SK-N-SH (cell line): ENCODE measurements around the gene RPA3. TPM values are rescaled to one million over a fixed set of nuclear protein-coding genes. Genes with fewer than 3 reads are reported as not detected.
"Not testable (repeated sequence)": the region's sequence is repeated elsewhere in the genome, so short reads cannot be mapped to it uniquely, and the experiment has no call there.

Source experiments
- CTCF ChIA-PET: fragments of 300-600, 350-600 bp; formaldehyde crosslinking; extraction: SDS; loops from one replicate; lab custom pipeline; 2021; lab: Yijun Ruan, JAX
- POLR2A ChIA-PET: fragments of 350-600 bp; sonication (Branson Sonifier 250); formaldehyde crosslinking; extraction: SDS; loops from one replicate; lab custom pipeline; 2020; ENCODE audit warnings: antibody characterized with exemption, inconsistent platforms; lab: Yijun Ruan, JAX
- DNase-seq: peaks from one replicate; pipeline ENCODE4 v3.0.0; 2012
- H2AFZ ChIP-seq: fragments of 200-600 bp; sonication (generic); 2 replicates; pipeline ENCODE4 v1.8.1; 2016; ENCODE audit warnings: antibody characterized with exemption, mild to moderate bottlenecking, low read depth
- H3F3A ChIP-seq: fragments of 200-600 bp; sonication (generic); replicated peaks from 2 replicates; pipeline ENCODE3; 2016; ENCODE audit warnings: antibody characterized with exemption, mild to moderate bottlenecking; ENCODE audit not compliant: insufficient read depth
- H3K27ac ChIP-seq, 2 experiments: fragments of 200-500 bp in 1 of 2; fragments of 200-600 bp in 1 of 2; sonication (Bioruptor generic) in 1 of 2; sonication (generic), shearing (Covaris generic) in 1 of 2; 2 replicates each; pipeline versions ENCODE4 v1.5.1 to v1.6.1; 2014 to 2016; ENCODE audit warnings: low read depth in 2 of 2, inconsistent platforms in 1 of 2, low read length in 1 of 2, mild to moderate bottlenecking in 1 of 2, mixed read lengths in 1 of 2
- H3K27me3 ChIP-seq: fragments of 200-600 bp; sonication (generic), shearing (Covaris generic); 2 replicates; pipeline ENCODE4 v1.6.1; 2016; ENCODE audit warnings: mixed run types; ENCODE audit not compliant: insufficient read depth
- H3K36me3 ChIP-seq, 2 experiments: fragments of 200-500 bp in 1 of 2; fragments of 200-600 bp in 1 of 2; sonication (Bioruptor generic) in 1 of 2; sonication (generic) in 1 of 2; replicated peaks in 1 of 2; 2 replicates each; pipeline versions ENCODE3 to v1.5.1; 2014 to 2016; ENCODE audit warnings: low read length in 1 of 2, mild to moderate bottlenecking in 1 of 2; ENCODE audit not compliant: insufficient read depth in 2 of 2, control insufficient read depth in 1 of 2
- H3K4me1 ChIP-seq, 2 experiments: fragments of 200-500 bp in 1 of 2; fragments of 200-600 bp in 1 of 2; sonication (Bioruptor generic) in 1 of 2; sonication (generic), shearing (Covaris generic) in 1 of 2; 2 replicates each; pipeline versions ENCODE4 v1.5.1 to v1.6.1; 2014 to 2016; ENCODE audit warnings: low read depth in 1 of 2, low read length in 1 of 2, mixed run types in 1 of 2; ENCODE audit not compliant: insufficient read depth in 2 of 2, control insufficient read depth in 1 of 2
- H3K4me2 ChIP-seq: fragments of 200-600 bp; sonication (generic), shearing (Covaris generic); 2 replicates; pipeline ENCODE4 v1.6.1; 2017; ENCODE audit warnings: mixed run types
- H3K4me3 ChIP-seq, 2 experiments: fragments of 200-500 bp in 1 of 2; fragments of 200-600 bp in 1 of 2; sonication (Bioruptor generic) in 1 of 2; sonication (generic), shearing (Covaris generic) in 1 of 2; 2 replicates each; pipeline versions ENCODE4 v1.5.1 to v1.8.1; 2014 to 2016; ENCODE audit warnings: low read depth in 2 of 2, inconsistent platforms in 1 of 2, low read length in 1 of 2, mild to moderate bottlenecking in 1 of 2, mixed read lengths in 1 of 2, moderate library complexity in 1 of 2
- H3K79me2 ChIP-seq: fragments of 200-600 bp; sonication (generic); 2 replicates; pipeline ENCODE4 v1.8.1; 2017; ENCODE audit warnings: mild to moderate bottlenecking; ENCODE audit not compliant: insufficient read depth
- H3K9ac ChIP-seq: fragments of 200-600 bp; sonication (generic); 2 replicates; pipeline ENCODE4 v1.6.1; 2017; ENCODE audit warnings: mixed run types
- H3K9me2 ChIP-seq: fragments of 200-600 bp; sonication (generic); 2 replicates; pipeline ENCODE4 v1.6.1; 2017; ENCODE audit warnings: mixed run types
- H3K9me3 ChIP-seq: fragments of 200-600 bp; sonication (generic); 2 replicates; pipeline ENCODE4 v1.6.1; 2017; ENCODE audit warnings: mixed run types, mild to moderate bottlenecking, moderate library complexity
- H4K20me1 ChIP-seq: fragments of 200-600 bp; sonication (generic); 2 replicates; pipeline ENCODE4 v1.6.1; 2017; ENCODE audit warnings: mild to moderate bottlenecking, mixed run types; ENCODE audit not compliant: insufficient read depth
- CTCF ChIP-seq: fragments of 200-600 bp; sonication (generic); IDR thresholded peaks from 2 replicates; pipeline ENCODE4 v1.6.1; 2017; ENCODE audit warnings: antibody characterized with exemption, mild to moderate bottlenecking, moderate library complexity
- EZH2phosphoT487 ChIP-seq: fragments of 200-600 bp; sonication (generic); IDR thresholded peaks from 2 replicates; pipeline ENCODE4 v1.6.1; 2017; ENCODE audit warnings: low read depth, mixed run types, mild to moderate bottlenecking, antibody characterized with exemption, moderate library complexity, borderline replicate concordance
- FOSL2 ChIP-seq: IDR thresholded peaks from 2 replicates; pipeline ENCODE4 v1.4.0; 2012; ENCODE audit warnings: low read depth, mild to moderate bottlenecking, moderate library complexity, borderline replicate concordance
- FOXJ3 ChIP-seq: sonication (generic); formaldehyde crosslinking; IDR thresholded peaks from 2 replicates; pipeline ENCODE4 v1.5.1; 2020; ENCODE audit warnings: mild to moderate bottlenecking, missing genetic modification reagents
- GABPA ChIP-seq: IDR thresholded peaks from 2 replicates; pipeline ENCODE4 v1.4.0; 2012; ENCODE audit warnings: low read depth, mild to moderate bottlenecking
- GATA2 ChIP-seq: sonication (generic); formaldehyde crosslinking; IDR thresholded peaks from 2 replicates; pipeline ENCODE4 v1.5.0; 2020; ENCODE audit warnings: mild to moderate bottlenecking, missing genetic modification reagents
- MEF2A ChIP-seq: IDR thresholded peaks from 2 replicates; pipeline ENCODE4 v1.4.0; 2012; ENCODE audit warnings: low read depth, borderline replicate concordance
- RAD21 ChIP-seq: IDR thresholded peaks from 2 replicates; pipeline ENCODE4 v1.6.1; 2012; ENCODE audit warnings: mild to moderate bottlenecking, low read length
- RFX5 ChIP-seq: IDR thresholded peaks from 2 replicates; pipeline ENCODE4 v1.6.1; 2012; ENCODE audit warnings: mild to moderate bottlenecking, improper control_type of control experiment, low read length
- SMC3 ChIP-seq: IDR thresholded peaks from 2 replicates; pipeline ENCODE4 v1.6.1; 2012; ENCODE audit warnings: low read depth, low read length, improper control_type of control experiment
- YY1 ChIP-seq: IDR thresholded peaks from 2 replicates; pipeline ENCODE4 v1.4.0; 2012; ENCODE audit warnings: low read depth, mild to moderate bottlenecking
- WGBS: methylation state at CpG from one replicate; pipeline ENCODE4 v1.1.6; 2017; ENCODE audit warnings: low lambda C conversion rate; 5-methylcytosine and 5-hydroxymethylcytosine counted together
- polyA plus RNA-seq, 3 experiments: library from polyadenylated mRNA; depleted of rRNA; stranded (reverse); fragments of >200 nt; gene quantifications; 2 replicates each; pipeline ENCODE4 v1.2.3, GENCODE V29; 2012
- TF ChIP-seq, protein P1 (sequence below): IDR thresholded peaks from 2 replicates; pipeline ENCODE4 v1.4.0; 2012; ENCODE audit warnings: low read depth, borderline replicate concordance
- TF ChIP-seq, protein P2 (sequence below): fragments of 150-350 bp; IDR thresholded peaks from 2 replicates; pipeline ENCODE4 v1.6.1; 2017; ENCODE audit warnings: antibody characterized with exemption, low read length, low read depth, borderline replicate concordance

Gene RPA3
- polyA plus RNA-seq, 1 of the 3 experiments (the other 2 are of a cell fraction), result 39.0 TPM

- H2AFZ ChIP-seq, result no peak overlapping the region
- peaks cover 0 to 3% of the 10 kb centered on the region in 2 experiments; a peak in 2 of 4 replicates for H3K4me1 ChIP-seq
- H3K9me3 ChIP-seq, result peaks cover 5% of the 10 kb centered on the region; the same call in 1 of the 2 replicates
- CTCF ChIA-PET, result interaction anchor here (1.1 to 2.2 kb wide), 6 partner anchors 9 to 749 kb away, joined by 3 to 12 read pairs (median 4); no protein-coding TSS in a partner anchor
- no peaks in the 10 kb centered on the region for H3K36me3 ChIP-seq
- no peaks in the 10 kb centered on the region for H3K27me3 ChIP-seq
- no peaks in the 10 kb centered on the region for H4K20me1 ChIP-seq
- 0 out of 2 replicates have a peak, but pooled peaks cover 7% of the 10 kb centered on the region for H3K79me2 ChIP-seq
- H3K27ac ChIP-seq, result peak overlapping the region in 1 of 2 experiments; percentile 31; a peak in 1 of 4 replicates
- H3K9me2 ChIP-seq, result no peaks in the 10 kb centered on the region
- H3K4me2 ChIP-seq, result no peak overlapping the region
- TF ChIP-seq, protein P1, sequence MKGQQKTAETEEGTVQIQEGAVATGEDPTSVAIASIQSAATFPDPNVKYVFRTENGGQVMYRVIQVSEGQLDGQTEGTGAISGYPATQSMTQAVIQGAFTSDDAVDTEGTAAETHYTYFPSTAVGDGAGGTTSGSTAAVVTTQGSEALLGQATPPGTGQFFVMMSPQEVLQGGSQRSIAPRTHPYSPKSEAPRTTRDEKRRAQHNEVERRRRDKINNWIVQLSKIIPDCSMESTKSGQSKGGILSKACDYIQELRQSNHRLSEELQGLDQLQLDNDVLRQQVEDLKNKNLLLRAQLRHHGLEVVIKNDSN, result no peak
- TF ChIP-seq SMC3 (peak; percentile 41), FOXJ3 (CRISPR knock-in tag) (no peak), GABPA (no peak), RAD21 (peak; percentile 72), EZH2phosphoT487 (no peak), GATA2 (CRISPR knock-in tag) (no peak), MEF2A (no peak), FOSL2 (no peak), CTCF (peak; percentile 58), YY1 (peak; percentile 71; the same call in 1 of the 2 replicates), RFX5 (no peak)
- TF ChIP-seq, protein P2, sequence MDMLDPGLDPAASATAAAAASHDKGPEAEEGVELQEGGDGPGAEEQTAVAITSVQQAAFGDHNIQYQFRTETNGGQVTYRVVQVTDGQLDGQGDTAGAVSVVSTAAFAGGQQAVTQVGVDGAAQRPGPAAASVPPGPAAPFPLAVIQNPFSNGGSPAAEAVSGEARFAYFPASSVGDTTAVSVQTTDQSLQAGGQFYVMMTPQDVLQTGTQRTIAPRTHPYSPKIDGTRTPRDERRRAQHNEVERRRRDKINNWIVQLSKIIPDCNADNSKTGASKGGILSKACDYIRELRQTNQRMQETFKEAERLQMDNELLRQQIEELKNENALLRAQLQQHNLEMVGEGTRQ, result no peak
- TF ChIP-seq, all 33 proteins: peak for 4
- Histone ChIP-seq H3K9ac (no peak overlapping the region), H3F3A (no peaks in the 10 kb centered on the region), H3K4me3 (no peak overlapping the region; a peak in 1 of 4 replicates)
- POLR2A ChIA-PET, result interaction anchor here (1.2 kb wide), 1 partner anchor 22 kb away, joined by 4 read pairs; the partner anchor contains the start of gene UMAD1
- no peak for DNase-seq
- WGBS, result 97% methylated on average over 5 of the region's 6 CpGs
Observed at GRCh38 chr7:7662527-7662926, 55.9 kb downstream of the RPA3 start.

GRCh38 chr7:7656459-7656858 is 61.9 kb downstream of the RPA3 start:
- H3K36me3 ChIP-seq, H3F3A ChIP-seq, H3K27ac ChIP-seq, H3K9ac ChIP-seq, H3K4me3 ChIP-seq, POLR2A ChIA-PET, H3K4me2 ChIP-seq, H3K9me3 ChIP-seq, H4K20me1 ChIP-seq, H3K27me3 ChIP-seq, H3K9me2 ChIP-seq, CTCF ChIA-PET, H2AFZ ChIP-seq, DNase-seq: not testable (repeated sequence)
- peaks cover 21% of the 10 kb centered on the region; the same call in 1 of the 2 replicates for H3K79me2 ChIP-seq
- 97% methylated on average over 3 of the region's 3 CpGs for WGBS
- peaks cover 0 to 20% of the 10 kb centered on the region in 2 experiments; a peak in 2 of 4 replicates for H3K4me1 ChIP-seq
